AG04449 (cell line): ENCODE results near the gene NOX5.

Source experiments
- CTCF ChIA-PET: fragments of 350-600 bp; formaldehyde crosslinking; extraction: SDS; loops from one replicate; lab custom pipeline; 2021; ENCODE audit warnings: antibody characterized with exemption; lab: Yijun Ruan, JAX
- POLR2A ChIA-PET: fragments of 400-600, 350-600 bp; formaldehyde crosslinking; extraction: SDS; loops from one replicate; lab custom pipeline; 2020; ENCODE audit warnings: antibody characterized with exemption, inconsistent platforms; lab: Yijun Ruan, JAX
- DNase-seq: peaks from one replicate; pipeline ENCODE4 v3.0.0-alpha.2; 2010; ENCODE audit warnings: low read depth, low spot score
- H3K4me3 ChIP-seq: 2 replicates; pipeline ENCODE4 v1.5.1; 2011; ENCODE audit warnings: low read depth, mild to moderate bottlenecking, control low read depth, low read length
- TF ChIP-seq, protein P1 (sequence below): IDR thresholded peaks from one replicate; pipeline ENCODE4 v1.5.1; 2011; ENCODE audit warnings: mild to moderate bottlenecking, moderate library complexity, low read length, control low read depth, inconsistent platforms; ENCODE audit not compliant: insufficient read depth; ENCODE audit errors: missing control alignments

NOX5 gene

DNA sequence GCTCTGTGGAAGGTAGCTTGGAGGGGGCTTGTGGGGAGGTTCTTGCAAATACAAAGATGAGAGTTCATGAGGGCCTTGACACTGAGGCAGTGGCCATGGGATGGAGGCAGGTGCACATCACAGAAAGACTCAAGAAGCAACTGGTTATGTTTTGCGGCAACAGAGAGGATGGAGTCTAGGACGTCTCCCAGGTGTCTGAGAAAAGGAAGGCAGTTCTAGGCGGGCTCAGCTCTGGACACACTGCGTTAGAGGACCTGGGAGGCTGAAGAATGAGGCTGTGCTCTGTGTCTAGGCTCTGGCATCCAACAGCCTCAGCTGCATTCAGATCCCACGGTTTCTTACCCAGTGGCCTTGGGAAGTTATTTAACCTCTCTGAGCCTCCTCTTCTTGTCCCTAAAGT, 23.5 kb downstream of the NOX5 start:
- CTCF ChIA-PET, result interaction anchor here (1.5 to 1.8 kb wide), 2 partner anchors 20 to 21 kb away, joined by 5 read pairs; no protein-coding TSS in a partner anchor
- DNase-seq, result no peak
- POLR2A ChIA-PET, result no interaction called here
- H3K4me3 ChIP-seq, result no peak overlapping the region
- TF ChIP-seq, protein P1, sequence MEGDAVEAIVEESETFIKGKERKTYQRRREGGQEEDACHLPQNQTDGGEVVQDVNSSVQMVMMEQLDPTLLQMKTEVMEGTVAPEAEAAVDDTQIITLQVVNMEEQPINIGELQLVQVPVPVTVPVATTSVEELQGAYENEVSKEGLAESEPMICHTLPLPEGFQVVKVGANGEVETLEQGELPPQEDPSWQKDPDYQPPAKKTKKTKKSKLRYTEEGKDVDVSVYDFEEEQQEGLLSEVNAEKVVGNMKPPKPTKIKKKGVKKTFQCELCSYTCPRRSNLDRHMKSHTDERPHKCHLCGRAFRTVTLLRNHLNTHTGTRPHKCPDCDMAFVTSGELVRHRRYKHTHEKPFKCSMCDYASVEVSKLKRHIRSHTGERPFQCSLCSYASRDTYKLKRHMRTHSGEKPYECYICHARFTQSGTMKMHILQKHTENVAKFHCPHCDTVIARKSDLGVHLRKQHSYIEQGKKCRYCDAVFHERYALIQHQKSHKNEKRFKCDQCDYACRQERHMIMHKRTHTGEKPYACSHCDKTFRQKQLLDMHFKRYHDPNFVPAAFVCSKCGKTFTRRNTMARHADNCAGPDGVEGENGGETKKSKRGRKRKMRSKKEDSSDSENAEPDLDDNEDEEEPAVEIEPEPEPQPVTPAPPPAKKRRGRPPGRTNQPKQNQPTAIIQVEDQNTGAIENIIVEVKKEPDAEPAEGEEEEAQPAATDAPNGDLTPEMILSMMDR, result no peak

DNA sequence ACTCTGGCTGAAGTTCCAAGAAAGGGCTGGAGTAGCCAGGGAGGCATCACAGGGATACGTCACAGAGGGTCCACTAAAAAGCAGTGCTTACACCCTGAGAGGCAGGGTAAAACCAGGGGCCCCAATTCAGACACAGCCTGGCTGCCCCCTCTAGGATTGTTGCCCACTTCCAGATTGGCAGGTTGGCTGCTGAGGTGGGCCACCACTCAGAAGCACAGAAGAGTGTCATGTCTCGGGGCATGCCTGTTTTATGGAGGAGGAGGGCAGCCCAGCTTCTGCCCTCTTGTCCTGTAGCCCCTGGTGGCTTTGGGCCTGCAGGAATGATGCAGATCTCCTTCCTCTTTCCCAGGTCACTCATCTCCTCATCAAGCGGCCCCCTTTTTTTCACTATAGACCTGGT, 24.0 kb downstream of the NOX5 start:
- TF ChIP-seq, protein P1, result no peak
- DNase-seq, result no peak
- ChIA-PET CTCF (no interaction called here), POLR2A (no interaction called here)
- no peak overlapping the region for H3K4me3 ChIP-seq

DNA sequence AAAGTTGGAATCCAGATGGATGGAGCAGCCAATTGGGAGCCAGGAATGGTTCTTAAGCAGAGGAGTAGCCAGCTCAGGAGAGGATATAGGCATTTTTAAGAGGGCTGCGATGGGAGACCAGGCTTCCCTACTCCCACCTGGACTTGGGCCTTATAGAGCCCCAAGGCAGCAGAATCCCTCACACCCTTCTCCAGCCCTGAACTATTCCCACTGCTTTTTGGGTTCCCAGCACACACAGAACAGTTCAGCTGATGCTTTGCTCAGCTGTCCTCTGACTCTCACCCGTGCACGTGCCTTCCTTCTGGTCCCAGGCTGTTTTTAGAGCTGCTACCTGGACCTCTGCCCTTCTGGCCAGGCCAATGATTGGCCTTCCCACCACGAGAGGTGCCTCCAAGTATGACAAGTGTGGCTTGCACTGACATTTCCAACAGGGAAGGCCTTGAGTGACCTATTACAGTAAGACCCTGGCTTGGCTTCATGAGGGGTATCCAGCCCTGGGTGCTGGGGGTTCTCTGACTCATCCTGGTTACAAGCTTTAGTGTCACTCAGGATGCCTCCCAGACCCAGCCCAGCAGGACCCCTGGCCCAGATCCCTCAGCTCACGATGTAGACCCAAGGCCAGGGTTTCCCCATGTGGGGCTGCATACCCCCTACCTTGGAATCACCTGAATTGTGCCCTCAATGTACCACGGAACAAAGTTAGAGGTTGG, 25.2 kb downstream of the NOX5 start:
- H3K4me3 ChIP-seq, result no peak overlapping the region
- no peak for DNase-seq
- POLR2A ChIA-PET, result interaction anchor here (1.1 kb wide), 1 partner anchor 25 kb away, joined by 4 read pairs; the partner anchor contains the start of gene NOX5
- CTCF ChIA-PET, result interaction anchor here (1.6 to 3.8 kb wide), 2 partner anchors 9 to 20 kb away, joined by 4 to 28 read pairs; no protein-coding TSS in a partner anchor
- TF ChIP-seq, protein P1, result no peak

DNA sequence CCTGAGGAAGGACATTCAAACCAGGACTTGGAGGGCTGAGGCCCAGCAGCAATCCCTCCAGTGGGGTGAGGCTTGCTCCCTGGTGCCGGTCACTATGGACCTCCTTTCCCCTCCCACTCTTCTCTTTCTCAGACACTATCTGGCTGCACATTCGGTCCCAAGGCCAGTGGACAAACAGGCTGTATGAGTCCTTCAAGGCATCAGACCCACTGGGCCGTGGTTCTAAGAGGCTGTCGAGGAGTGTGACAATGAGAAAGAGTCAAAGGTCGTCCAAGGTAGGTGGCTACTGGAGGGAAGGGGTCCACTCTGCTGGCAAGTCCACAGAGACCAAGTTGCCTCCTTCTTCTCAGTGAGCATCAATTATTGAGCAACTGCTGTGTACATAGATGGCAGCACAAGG, 28.0 kb downstream of the NOX5 start:
- DNase-seq, result no peak
- TF ChIP-seq, protein P1, result no peak
- POLR2A ChIA-PET, result no interaction called here
- H3K4me3 ChIP-seq, result no peak overlapping the region
- CTCF ChIA-PET, result interaction anchor here (0.6 to 3.8 kb wide), 3 partner anchors 12 to 205 kb away, joined by 3 to 28 read pairs (median 16); no protein-coding TSS in a partner anchor

DNA sequence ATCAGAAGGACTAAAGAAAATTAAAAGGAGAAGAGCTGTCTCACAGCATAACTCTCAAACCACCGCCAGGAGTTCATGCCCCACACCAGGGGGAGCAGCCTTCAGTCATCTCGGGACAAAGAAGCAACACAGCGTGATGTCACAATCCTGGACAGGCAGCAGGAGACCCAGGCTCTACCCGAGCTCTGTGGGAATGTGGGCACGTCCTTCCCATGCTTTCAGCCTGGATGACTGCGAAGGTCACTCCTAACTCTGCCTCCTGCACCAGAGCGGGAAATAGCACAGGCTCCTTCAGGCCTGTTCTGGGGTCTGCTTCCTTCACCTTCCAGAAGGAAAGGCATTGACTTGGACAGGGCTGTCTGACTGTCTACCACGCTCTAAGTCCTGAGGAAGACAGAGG, 31.3 kb downstream of the NOX5 start:
- no peak for DNase-seq
- no peak overlapping the region for H3K4me3 ChIP-seq
- ChIA-PET POLR2A (no interaction called here), CTCF (interaction anchor here (1.0 to 5.0 kb wide), 4 partner anchors 12 to 417 kb away, joined by 3 to 44 read pairs (median 6); no protein-coding TSS in a partner anchor)
- TF ChIP-seq, protein P1, result peak; percentile 30

DNA sequence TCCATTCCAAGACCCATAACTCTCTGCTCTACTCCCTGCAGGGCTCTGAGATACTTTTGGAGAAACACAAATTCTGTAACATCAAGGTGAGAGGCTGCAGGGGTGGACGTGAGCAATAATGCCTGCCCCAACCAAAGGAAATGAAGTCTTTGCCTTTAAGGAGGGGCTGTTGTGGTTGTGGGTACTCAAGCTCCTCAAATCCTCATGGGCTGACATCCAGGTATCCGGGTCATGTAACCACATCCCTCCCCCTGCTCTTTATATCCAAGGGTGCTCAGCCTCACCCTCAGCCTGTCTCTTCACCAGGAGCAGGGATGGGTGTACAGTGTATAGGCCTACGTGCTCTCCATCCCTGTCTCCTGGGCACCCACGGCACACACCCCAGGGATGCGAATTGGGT, 32.3 kb downstream of the NOX5 start:
- ChIA-PET POLR2A (no interaction called here), CTCF (interaction anchor here (0.7 to 5.0 kb wide), 4 partner anchors 12 to 416 kb away, joined by 3 to 44 read pairs (median 6); no protein-coding TSS in a partner anchor)
- DNase-seq, result no peak
- TF ChIP-seq, protein P1, result no peak
- no peak overlapping the region for H3K4me3 ChIP-seq
